Duodenal mucosa (tissue), 2 donors: ENCODE data around the gene OSBPL10.

Experiments
- H3K27ac ChIP-seq: one replicate; pipeline ENCODE4 v1.7.0; 2013; ENCODE audit warnings: low read depth, low read length
- H3K27me3 ChIP-seq, 2 donors: one replicate each; pipeline ENCODE4 v1.7.0; 2013; ENCODE audit warnings: low read length in 2 of 2, control low read depth in 1 of 2; ENCODE audit not compliant: insufficient read depth in 2 of 2, control insufficient read depth in 1 of 2
- H3K36me3 ChIP-seq, 2 donors: one replicate each; pipeline ENCODE4 v1.7.0; 2013; ENCODE audit warnings: low read length in 2 of 2, control low read depth in 1 of 2; ENCODE audit not compliant: insufficient read depth in 2 of 2, control insufficient read depth in 1 of 2
- H3K4me1 ChIP-seq, 2 donors: one replicate each; pipeline ENCODE4 v1.7.0; 2013; ENCODE audit warnings: low read length in 2 of 2, control low read depth in 1 of 2; ENCODE audit not compliant: insufficient read depth in 2 of 2, control insufficient read depth in 1 of 2
- H3K4me3 ChIP-seq, 2 donors: one replicate each; pipeline ENCODE4 v1.7.0; 2013; ENCODE audit warnings: low read length in 2 of 2, low read depth in 1 of 2
- H3K9ac ChIP-seq, 2 donors: one replicate each; pipeline ENCODE4 v1.7.0; 2013; ENCODE audit warnings: low read length in 2 of 2, low read depth in 1 of 2
- H3K9me3 ChIP-seq, 2 donors: one replicate each; pipeline ENCODE4 v1.7.0; 2013; ENCODE audit warnings: low read length in 2 of 2, control low read depth in 1 of 2; ENCODE audit not compliant: control insufficient read depth in 1 of 2

OSBPL10 gene

DNA sequence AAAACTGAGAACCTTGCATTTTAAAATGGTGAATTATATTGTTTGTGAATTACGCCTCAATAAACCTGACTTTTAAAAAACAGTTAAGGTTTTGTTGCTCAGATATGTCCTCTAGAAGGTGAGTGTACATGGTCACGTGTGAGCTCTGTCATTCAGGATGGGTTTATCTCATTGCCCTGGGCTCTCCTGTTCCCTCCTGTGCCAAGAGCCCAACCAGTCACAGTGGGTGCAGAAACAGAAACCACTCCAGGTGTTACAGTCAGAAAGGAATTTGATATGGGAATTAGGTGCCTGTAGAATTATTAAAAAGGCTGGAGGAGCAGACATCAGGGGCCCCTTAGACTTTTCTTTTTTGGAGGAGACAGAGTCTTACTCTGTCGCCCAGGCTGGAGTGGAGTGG lies 252.0 kb downstream of the OSBPL10 start:
- Histone ChIP-seq H3K4me3 (no peak overlapping the region), H3K4me1 (no peaks in the 10 kb centered on the region), H3K27me3 (no peaks in the 10 kb centered on the region), H3K27ac (no peak overlapping the region), H3K36me3 (no peaks in the 10 kb centered on the region), H3K9me3 (no peaks in the 10 kb centered on the region), H3K9ac (no peak overlapping the region)

DNA sequence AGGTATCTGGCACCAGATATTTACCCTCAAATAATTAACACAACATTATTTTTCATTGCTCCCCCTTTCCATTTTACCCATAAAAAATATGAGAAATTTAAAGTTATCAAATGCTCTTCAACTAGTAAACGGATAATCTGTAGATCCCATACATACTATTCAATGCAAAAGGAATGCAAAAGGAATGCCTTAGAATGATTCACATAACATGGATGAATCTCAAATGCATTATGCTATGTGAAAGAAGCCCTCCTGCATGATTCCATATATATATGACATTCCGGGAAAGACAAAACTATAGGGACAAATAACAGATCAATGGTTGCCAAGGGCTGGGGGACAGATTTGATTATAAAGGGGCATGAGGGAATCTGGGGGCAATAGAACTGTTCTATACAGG lies 252.7 kb downstream of the OSBPL10 start:
- H3K4me3 ChIP-seq: no peak overlapping the region
- H3K27ac ChIP-seq: no peak overlapping the region
- H3K36me3 ChIP-seq: no peaks in the 10 kb centered on the region
- no peak overlapping the region for H3K9ac ChIP-seq
- H3K9me3 ChIP-seq: no peaks in the 10 kb centered on the region
- no peaks in the 10 kb centered on the region for H3K4me1 ChIP-seq
- no peaks in the 10 kb centered on the region for H3K27me3 ChIP-seq

DNA sequence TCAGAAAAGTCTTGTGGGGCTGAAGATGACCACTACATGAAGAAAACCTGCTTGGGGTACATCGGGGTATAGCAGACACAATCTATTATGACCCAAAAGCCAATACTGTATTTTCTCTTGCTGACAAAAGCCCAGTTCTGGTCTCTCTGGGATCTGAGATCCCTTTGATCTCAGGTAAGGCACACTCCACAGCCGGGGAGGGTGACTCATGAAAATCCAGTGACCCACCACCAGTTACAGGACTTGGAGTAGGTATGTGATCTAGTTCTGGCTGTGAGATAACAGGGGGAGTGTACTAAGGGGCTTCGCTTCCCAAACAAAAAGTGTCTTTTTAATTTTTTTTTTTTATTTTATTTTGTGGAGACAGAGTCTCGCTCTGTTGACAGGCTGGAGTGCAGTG lies 255.1 kb downstream of the OSBPL10 start:
- no peak overlapping the region for H3K27ac ChIP-seq
- H3K4me1 ChIP-seq: peaks cover 0 to 5% of the 10 kb centered on the region in 2 donors
- H3K9ac ChIP-seq: no peak overlapping the region
- H3K27me3 ChIP-seq: no peaks in the 10 kb centered on the region
- no peaks in the 10 kb centered on the region for H3K36me3 ChIP-seq
- no peaks in the 10 kb centered on the region for H3K9me3 ChIP-seq
- H3K4me3 ChIP-seq: no peak overlapping the region

DNA sequence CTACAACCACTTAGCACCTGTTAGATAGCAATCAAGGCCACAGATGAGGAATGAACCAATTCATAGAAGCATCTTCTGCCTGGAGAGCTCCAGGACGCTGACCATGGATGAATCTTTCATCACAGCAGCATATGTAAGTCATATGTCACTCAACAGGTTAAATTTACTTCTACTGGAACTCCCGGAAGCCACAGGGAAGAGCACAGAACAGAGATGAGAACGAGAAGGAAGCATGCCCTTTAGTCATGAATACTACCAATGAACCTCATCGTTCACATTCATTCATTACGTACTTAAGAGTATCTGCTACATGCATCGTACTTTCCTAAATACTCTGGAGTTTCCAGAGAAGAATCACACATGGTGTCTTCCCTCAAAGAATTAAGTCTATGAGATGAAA lies 255.5 kb downstream of the OSBPL10 start:
- H3K27me3 ChIP-seq: no peaks in the 10 kb centered on the region
- H3K9me3 ChIP-seq: no peaks in the 10 kb centered on the region
- H3K36me3 ChIP-seq: no peaks in the 10 kb centered on the region
- no peak overlapping the region for H3K4me3 ChIP-seq
- H3K4me1 ChIP-seq: peaks cover 0 to 5% of the 10 kb centered on the region in 2 donors
- no peak overlapping the region for H3K27ac ChIP-seq
- no peak overlapping the region for H3K9ac ChIP-seq

DNA sequence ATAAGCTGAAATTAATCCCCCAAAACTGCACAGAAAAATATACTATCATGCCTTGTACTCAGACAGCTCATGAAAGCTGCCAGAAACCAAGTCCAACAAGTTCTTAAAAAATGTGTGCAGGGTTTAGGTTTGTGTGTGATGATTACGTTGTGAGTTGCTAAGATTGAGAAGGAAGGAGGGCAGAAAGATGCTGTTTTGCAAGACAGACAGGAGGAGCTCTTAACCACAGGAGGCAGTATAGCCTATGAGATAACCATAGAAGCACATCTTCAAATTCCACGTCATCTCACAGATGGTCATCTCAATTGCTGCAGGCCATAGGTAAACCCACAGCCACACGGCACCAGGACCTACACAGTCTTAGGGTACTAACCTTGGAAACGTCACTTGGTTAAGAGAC lies 256.4 kb downstream of the OSBPL10 start:
- Histone ChIP-seq H3K27ac (no peak overlapping the region), H3K9me3 (no peaks in the 10 kb centered on the region), H3K4me1 (peaks cover 0 to 5% of the 10 kb centered on the region in 2 donors), H3K27me3 (no peaks in the 10 kb centered on the region), H3K4me3 (no peak overlapping the region), H3K36me3 (no peaks in the 10 kb centered on the region), H3K9ac (no peak overlapping the region)

DNA sequence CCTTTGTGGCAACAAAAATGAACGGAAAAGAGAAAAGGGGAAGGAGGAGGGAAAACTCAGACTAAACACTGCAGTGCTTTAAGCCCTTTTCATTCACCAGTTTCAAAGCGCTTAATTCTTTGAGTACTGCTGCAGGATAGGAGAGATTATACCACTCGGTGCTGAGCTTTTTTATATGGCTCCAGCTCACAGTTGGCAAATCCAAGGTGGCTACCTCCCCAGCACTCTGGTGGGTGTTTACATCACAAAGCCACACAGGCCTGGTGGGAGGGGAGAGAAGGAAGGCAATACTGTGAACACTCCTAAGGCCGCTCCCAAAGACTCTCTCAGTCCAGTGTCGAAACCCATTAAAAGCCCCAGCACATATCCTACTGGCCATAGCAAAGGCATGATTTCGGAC lies 256.9 kb downstream of the OSBPL10 start:
- no peaks in the 10 kb centered on the region for H3K9me3 ChIP-seq
- no peak overlapping the region for H3K4me3 ChIP-seq
- H3K27ac ChIP-seq: no peak overlapping the region
- no peaks in the 10 kb centered on the region for H3K27me3 ChIP-seq
- no peaks in the 10 kb centered on the region for H3K36me3 ChIP-seq
- peaks cover 0 to 5% of the 10 kb centered on the region in 2 donors for H3K4me1 ChIP-seq
- H3K9ac ChIP-seq: no peak overlapping the region

DNA sequence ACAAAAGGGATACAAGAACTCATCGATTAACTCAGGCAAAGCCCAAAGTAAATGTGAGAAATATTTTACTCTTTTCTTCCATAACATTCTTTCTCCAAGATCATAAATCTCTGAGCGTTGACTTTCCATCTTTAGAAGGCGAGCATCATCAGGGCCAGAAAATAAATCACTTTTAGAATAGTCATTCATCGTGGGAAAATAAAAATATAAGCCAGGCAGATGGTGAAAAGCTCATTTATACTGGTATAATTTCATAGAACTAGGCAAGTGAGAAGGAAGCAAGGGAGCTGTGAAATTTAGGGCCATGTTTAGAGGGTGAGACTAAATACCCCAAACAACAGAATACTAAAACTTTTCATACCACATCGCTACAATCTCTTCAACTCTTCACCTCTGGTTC lies 257.4 kb downstream of the OSBPL10 start:
- H3K27ac ChIP-seq: no peak overlapping the region
- no peaks in the 10 kb centered on the region for H3K27me3 ChIP-seq
- H3K4me1 ChIP-seq: peaks cover 0 to 5% of the 10 kb centered on the region in 2 donors
- H3K4me3 ChIP-seq: no peak overlapping the region
- H3K9ac ChIP-seq: no peak overlapping the region
- H3K36me3 ChIP-seq: no peaks in the 10 kb centered on the region
- H3K9me3 ChIP-seq: no peaks in the 10 kb centered on the region

DNA sequence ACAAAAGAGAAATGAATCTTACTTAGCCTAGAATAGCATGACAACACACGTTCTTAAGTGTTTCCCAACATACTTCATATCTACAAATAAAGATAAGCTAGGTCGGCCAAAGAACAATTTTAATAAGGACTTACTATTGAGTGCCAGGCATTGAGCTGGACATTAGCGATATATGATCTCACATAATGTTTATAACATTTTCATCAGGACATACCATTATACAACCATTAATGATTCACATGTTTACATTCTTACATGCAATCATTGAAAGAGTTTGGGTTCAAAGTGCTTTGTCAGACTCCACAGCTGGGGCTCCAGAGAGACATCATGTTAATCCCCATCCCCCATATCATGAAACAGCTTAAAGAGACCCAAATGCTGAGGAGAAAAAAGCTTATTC lies 259.4 kb downstream of the OSBPL10 start:
- H3K4me1 ChIP-seq: peaks cover 0 to 5% of the 10 kb centered on the region in 2 donors
- no peak overlapping the region for H3K27ac ChIP-seq
- H3K36me3 ChIP-seq: no peaks in the 10 kb centered on the region

DNA sequence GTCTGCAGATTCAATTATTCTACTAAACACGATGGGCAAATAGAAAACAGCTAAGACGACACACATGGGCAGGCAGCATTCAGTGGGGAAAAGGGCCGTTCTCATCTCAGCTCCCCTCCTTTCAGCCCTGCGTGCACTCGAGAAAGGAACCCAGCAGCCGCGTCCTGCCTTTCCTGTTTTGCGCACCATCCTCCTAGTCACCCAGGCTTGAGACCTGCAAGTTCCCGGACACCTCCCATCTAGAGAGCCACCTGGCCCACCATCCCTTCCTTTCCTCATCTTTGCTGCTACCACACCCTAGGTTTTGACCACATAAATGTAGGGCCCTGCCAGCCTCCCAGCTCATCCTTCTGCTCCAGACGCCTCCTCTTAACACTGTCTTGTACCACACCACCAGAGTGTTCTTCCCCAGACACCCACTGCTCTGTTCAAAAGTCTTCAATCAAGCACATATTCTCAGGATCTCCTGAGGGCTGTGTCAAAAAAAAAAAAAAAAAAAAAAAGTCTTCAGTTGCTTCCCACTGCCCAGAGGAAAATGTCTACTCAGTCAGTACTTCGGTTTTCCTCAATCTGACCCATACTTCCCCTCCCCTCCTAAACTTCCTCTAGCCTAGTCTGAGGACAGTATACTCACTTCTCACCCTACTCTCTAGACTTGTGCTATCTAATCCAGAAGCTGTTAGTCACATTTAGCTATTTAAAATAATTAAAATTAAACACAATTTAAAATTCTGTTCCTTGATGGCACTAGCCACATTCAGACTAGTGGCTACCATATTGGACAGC lies 266.4 kb downstream of the OSBPL10 start:
- Histone ChIP-seq H3K4me1 (no peaks in the 10 kb centered on the region), H3K27me3 (no peaks in the 10 kb centered on the region), H3K9me3 (no peaks in the 10 kb centered on the region), H3K9ac (no peak overlapping the region), H3K27ac (no peak overlapping the region), H3K4me3 (no peak overlapping the region), H3K36me3 (no peaks in the 10 kb centered on the region)

More for the DNA sequence above, 259.4 kb downstream of the OSBPL10 start:
- H3K9ac ChIP-seq: no peak overlapping the region
- H3K27me3 ChIP-seq: no peaks in the 10 kb centered on the region
- no peaks in the 10 kb centered on the region for H3K9me3 ChIP-seq
- no peak overlapping the region for H3K4me3 ChIP-seq

DNA sequence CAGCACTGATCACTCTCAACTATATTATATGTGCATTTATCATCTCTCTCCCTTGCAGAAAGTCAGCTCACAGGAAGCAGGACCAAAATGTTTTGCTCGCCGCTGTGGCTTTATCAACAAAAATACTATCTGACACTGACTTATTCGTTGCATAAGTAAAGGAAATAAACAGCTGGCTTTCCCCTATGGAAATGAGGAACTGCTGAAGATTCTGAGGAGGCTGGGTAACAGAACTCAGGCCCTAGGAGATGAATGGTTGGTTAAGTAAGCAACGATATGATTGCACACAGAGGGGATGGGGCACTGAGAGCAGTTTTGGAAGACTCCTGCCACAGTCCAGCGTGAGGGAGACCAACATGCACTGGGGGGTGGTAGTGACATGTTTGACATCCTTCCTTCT lies 267.2 kb downstream of the OSBPL10 start:
- Histone ChIP-seq H3K36me3 (peaks cover 0 to under 1% of the 10 kb centered on the region in 2 donors), H3K9ac (no peak overlapping the region), H3K9me3 (no peaks in the 10 kb centered on the region)

More for the DNA sequence above, 267.2 kb downstream of the OSBPL10 start:
- H3K4me3 ChIP-seq: no peak overlapping the region
- no peaks in the 10 kb centered on the region for H3K4me1 ChIP-seq
- H3K27ac ChIP-seq: no peak overlapping the region
- H3K27me3 ChIP-seq: no peaks in the 10 kb centered on the region
